Smooth muscle cell (in vitro differentiated cells): ENCODE results near the gene FAM216A. TPM values are rescaled to one million over a fixed set of nuclear protein-coding genes. Genes with fewer than 3 reads are reported as not detected.
"Not testable (repeated sequence)": the region's sequence is repeated elsewhere in the genome, so short reads cannot be mapped to it uniquely, and the experiment has no call there.

Experiments used
- DNase-seq: peaks from one replicate; lab custom pipeline; 2025; ENCODE audit not compliant: unreplicated experiment; lab: John Stamatoyannopoulos, UW
- H2AFZ ChIP-seq: fragments of 200-600 bp; sonication (generic); 2 replicates; pipeline ENCODE4 v1.6.0; 2016; ENCODE audit warnings: antibody characterized with exemption, low read depth, mild to moderate bottlenecking
- H3F3A ChIP-seq: fragments of 200-600 bp; sonication (generic); 2 replicates; pipeline ENCODE4 v1.6.0; 2017; ENCODE audit warnings: antibody characterized with exemption, low read depth
- H3K27ac ChIP-seq: fragments of 200-600 bp; sonication (generic); 2 replicates; pipeline ENCODE4 v1.5.1; 2016; ENCODE audit warnings: low read depth, mild to moderate bottlenecking
- H3K27me3 ChIP-seq: fragments of 200-600 bp; sonication (generic); 2 replicates; pipeline ENCODE4 v1.6.1; 2016; ENCODE audit warnings: low read depth, mild to moderate bottlenecking
- H3K36me3 ChIP-seq: fragments of 200-600 bp; sonication (generic); 2 replicates; pipeline ENCODE4 v1.5.1; 2016; ENCODE audit warnings: low read depth
- H3K4me1 ChIP-seq: fragments of 200-600 bp; sonication (generic); 2 replicates; pipeline ENCODE4 v1.5.1; 2016; ENCODE audit warnings: low read depth
- H3K4me2 ChIP-seq: fragments of 200-600 bp; sonication (generic); 2 replicates; pipeline ENCODE4 v1.6.0; 2016; ENCODE audit warnings: mild to moderate bottlenecking
- H3K4me3 ChIP-seq: fragments of 200-600 bp; sonication (generic); 2 replicates; pipeline ENCODE4 v1.5.1; 2016; ENCODE audit warnings: mild to moderate bottlenecking
- H3K79me2 ChIP-seq: fragments of 200-600 bp; sonication (generic); 2 replicates; pipeline ENCODE4 v1.6.0; 2016; ENCODE audit warnings: low read depth, mild to moderate bottlenecking
- H3K9ac ChIP-seq: fragments of 200-600 bp; sonication (generic); 2 replicates; pipeline ENCODE4 v1.6.0; 2016; ENCODE audit warnings: low read depth
- H3K9me3 ChIP-seq: fragments of 200-600 bp; sonication (generic); replicated peaks from 2 replicates; pipeline ENCODE4 v1.5.1; 2016; ENCODE audit warnings: low read depth
- H4K20me1 ChIP-seq: fragments of 200-600 bp; sonication (generic); 2 replicates; pipeline ENCODE4 v1.6.0; 2016; ENCODE audit warnings: low read depth
- CTCF ChIP-seq: fragments of 200-600 bp; sonication (generic); IDR thresholded peaks from 2 replicates; pipeline ENCODE4 v1.5.1; 2017; ENCODE audit warnings: borderline replicate concordance, mild to moderate bottlenecking, antibody characterized with exemption; ENCODE audit not compliant: insufficient read depth, poor library complexity, severe bottlenecking
- WGBS: methylation state at CpG from one replicate; pipeline ENCODE4 v1.1.7; 2016; ENCODE audit warnings: low lambda C conversion rate; 5-methylcytosine and 5-hydroxymethylcytosine counted together
- polyA plus RNA-seq: library from polyadenylated mRNA; unstranded; fragments of >200 nt; fragmentation: Nextera tagmentation; extraction: Ambion mirVana; gene quantifications from 2 replicates; pipeline ENCODE4 v1.2.1, GENCODE V29; 2016
- total RNA-seq: library from RNA; depleted of rRNA; stranded (reverse); fragments of >200 nt; gene quantifications from 2 replicates; pipeline ENCODE4 v1.2.3, GENCODE V29; 2014

The FAM216A gene
- total and polyA plus RNA-seq, 2 experiments from 2014 or later, result 11.3 to 13.3 TPM

GRCh38 chr12:110424237-110424636 lies 44.4 kb upstream of the FAM216A start:
- H3K4me2 ChIP-seq, result no peak overlapping the region
- TF ChIP-seq CTCF, result no peak
- H2AFZ ChIP-seq, result no peak overlapping the region
- 78% methylated on average over 3 of the region's 3 CpGs for WGBS
- H3K4me3 ChIP-seq, result no peak overlapping the region
- H3K36me3 ChIP-seq, result no peaks in the 10 kb centered on the region
- no peaks in the 10 kb centered on the region for H3K4me1 ChIP-seq
- H3F3A ChIP-seq, result no peaks in the 10 kb centered on the region
- no peaks in the 10 kb centered on the region for H4K20me1 ChIP-seq
- no peaks in the 10 kb centered on the region for H3K27me3 ChIP-seq
- no peak for DNase-seq
- H3K79me2 ChIP-seq, result no peaks in the 10 kb centered on the region
- no peak overlapping the region for H3K9ac ChIP-seq
- H3K9me3 ChIP-seq, result no peaks in the 10 kb centered on the region
- H3K27ac ChIP-seq, result no peak overlapping the region

- no peak for TF ChIP-seq CTCF
- H3K4me3 ChIP-seq, result no peak overlapping the region
- no peak overlapping the region for H3K27ac ChIP-seq
- no peak for DNase-seq
- WGBS, result 72% methylated on average over 3 of the region's 3 CpGs
- no peaks in the 10 kb centered on the region for H3K79me2 ChIP-seq
- no peak overlapping the region for H3K4me2 ChIP-seq
- H3K36me3 ChIP-seq, result no peaks in the 10 kb centered on the region
- H2AFZ ChIP-seq, result no peak overlapping the region
- no peaks in the 10 kb centered on the region for H4K20me1 ChIP-seq
- H3K9ac ChIP-seq, result no peak overlapping the region
- H3K9me3 ChIP-seq, result no peaks in the 10 kb centered on the region
- H3K27me3 ChIP-seq, result no peaks in the 10 kb centered on the region
- no peaks in the 10 kb centered on the region for H3F3A ChIP-seq
- H3K4me1 ChIP-seq, result no peaks in the 10 kb centered on the region
Measured at GRCh38 chr12:110426406-110426805, 42.2 kb upstream of the FAM216A start.

- WGBS, result 93% methylated on average over 6 of the region's 15 CpGs
- not testable (repeated sequence) for H3K36me3 ChIP-seq, H3K27me3 ChIP-seq, DNase-seq, H3K4me2 ChIP-seq, H2AFZ ChIP-seq, H3K9ac ChIP-seq, H3K4me3 ChIP-seq, H3K79me2 ChIP-seq, H3K4me1 ChIP-seq, H3K9me3 ChIP-seq, H4K20me1 ChIP-seq, H3K27ac ChIP-seq
- H3F3A ChIP-seq, result peaks cover 11% of the 10 kb centered on the region
Measured at GRCh38 chr12:110429676-110430075, 39.0 kb upstream of the FAM216A start.

- H3F3A ChIP-seq, result peaks cover 27% of the 10 kb centered on the region
- no peaks in the 10 kb centered on the region for H4K20me1 ChIP-seq
- peaks cover 6% of the 10 kb centered on the region for H3K36me3 ChIP-seq
- H3K4me3 ChIP-seq, result peak overlapping the region; percentile 84
- H3K4me2 ChIP-seq, result peak overlapping the region; percentile 84
- no peak for TF ChIP-seq CTCF
- WGBS, result 89% methylated on average over 12 of the region's 12 CpGs
- no peaks in the 10 kb centered on the region for H3K27me3 ChIP-seq
- DNase-seq, result no peak
- H3K9ac ChIP-seq, result no peak overlapping the region
- H2AFZ ChIP-seq, result no peak overlapping the region
- H3K9me3 ChIP-seq, result no peaks in the 10 kb centered on the region
- no peaks in the 10 kb centered on the region for H3K4me1 ChIP-seq
- H3K79me2 ChIP-seq, result no peaks in the 10 kb centered on the region
- no peak overlapping the region for H3K27ac ChIP-seq
Measured at GRCh38 chr12:110431957-110432587, 36.6 kb upstream of the FAM216A start.
